ENCODE results near the gene TOM1L1.

TOM1L1 gene

DNA sequence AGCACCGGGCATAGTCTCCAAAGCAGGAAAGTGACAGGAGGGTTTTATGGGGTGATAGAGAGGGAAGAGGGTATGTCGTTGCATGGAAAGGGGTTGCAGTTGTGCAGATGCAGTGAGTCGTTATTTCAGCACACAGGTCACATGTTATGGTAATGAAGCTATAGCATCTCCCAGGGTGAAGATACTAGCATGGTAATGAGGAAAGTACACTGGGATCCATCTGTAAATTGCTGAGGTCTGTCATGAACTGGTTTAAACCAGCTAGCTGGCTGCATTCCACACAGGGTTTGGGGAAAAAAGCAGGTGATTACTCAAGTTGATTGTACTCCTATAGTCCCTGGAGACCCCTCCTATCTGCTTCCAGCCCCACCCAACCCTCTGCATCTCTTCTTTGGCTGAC is 56.1 kb downstream of the TOM1L1 start:
- TF ChIP-seq, protein P1, sequence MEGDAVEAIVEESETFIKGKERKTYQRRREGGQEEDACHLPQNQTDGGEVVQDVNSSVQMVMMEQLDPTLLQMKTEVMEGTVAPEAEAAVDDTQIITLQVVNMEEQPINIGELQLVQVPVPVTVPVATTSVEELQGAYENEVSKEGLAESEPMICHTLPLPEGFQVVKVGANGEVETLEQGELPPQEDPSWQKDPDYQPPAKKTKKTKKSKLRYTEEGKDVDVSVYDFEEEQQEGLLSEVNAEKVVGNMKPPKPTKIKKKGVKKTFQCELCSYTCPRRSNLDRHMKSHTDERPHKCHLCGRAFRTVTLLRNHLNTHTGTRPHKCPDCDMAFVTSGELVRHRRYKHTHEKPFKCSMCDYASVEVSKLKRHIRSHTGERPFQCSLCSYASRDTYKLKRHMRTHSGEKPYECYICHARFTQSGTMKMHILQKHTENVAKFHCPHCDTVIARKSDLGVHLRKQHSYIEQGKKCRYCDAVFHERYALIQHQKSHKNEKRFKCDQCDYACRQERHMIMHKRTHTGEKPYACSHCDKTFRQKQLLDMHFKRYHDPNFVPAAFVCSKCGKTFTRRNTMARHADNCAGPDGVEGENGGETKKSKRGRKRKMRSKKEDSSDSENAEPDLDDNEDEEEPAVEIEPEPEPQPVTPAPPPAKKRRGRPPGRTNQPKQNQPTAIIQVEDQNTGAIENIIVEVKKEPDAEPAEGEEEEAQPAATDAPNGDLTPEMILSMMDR (conservative IDR thresholded peaks at IDR 0.05; ENCODE audit: low read length) = no peak
- no peak overlapping the region for H3K4me3 ChIP-seq (ENCODE audit: low read length)
- DNase-seq (ENCODE audit: low read depth) = no peak

DNA sequence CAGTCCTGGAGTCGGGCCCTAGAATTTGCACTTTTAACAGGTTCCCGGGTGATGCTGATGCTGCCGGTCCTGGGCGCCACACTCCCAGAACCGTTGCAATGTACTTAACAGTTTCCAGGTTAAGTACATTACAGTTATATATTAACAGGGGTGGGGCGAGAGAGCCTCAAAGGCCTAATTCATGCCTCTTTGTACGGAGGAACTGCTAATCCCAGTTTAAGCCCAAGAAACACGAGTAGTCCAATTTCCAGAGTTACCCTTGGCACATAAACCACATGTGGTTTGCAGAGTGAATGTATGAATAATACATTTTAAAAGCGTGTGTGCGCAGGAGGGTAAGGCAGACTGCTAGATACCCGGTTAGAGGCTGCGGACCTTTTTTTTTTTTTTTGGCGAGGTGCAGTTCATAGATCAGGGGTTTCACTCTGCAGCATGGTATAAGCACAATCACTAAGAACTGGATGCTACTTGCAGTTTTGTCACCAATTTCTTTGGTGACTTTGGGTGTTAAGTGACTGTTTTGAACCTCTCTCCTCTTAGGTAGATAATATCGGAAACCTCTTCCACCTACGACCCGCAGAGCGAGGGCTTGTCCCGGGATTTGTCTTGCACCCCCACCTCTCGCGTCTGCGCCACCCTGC is 67.1 kb downstream of the TOM1L1 start:
- TF ChIP-seq, protein P1 (conservative IDR thresholded peaks at IDR 0.05; ENCODE audit: low read length) = no peak; the same call in 1 of the 2 replicates
- H3K4me3 ChIP-seq (ENCODE audit: low read length) = peak overlapping the region; percentile 94
- DNase-seq (ENCODE audit: low read depth) = peak; percentile 26

DNA sequence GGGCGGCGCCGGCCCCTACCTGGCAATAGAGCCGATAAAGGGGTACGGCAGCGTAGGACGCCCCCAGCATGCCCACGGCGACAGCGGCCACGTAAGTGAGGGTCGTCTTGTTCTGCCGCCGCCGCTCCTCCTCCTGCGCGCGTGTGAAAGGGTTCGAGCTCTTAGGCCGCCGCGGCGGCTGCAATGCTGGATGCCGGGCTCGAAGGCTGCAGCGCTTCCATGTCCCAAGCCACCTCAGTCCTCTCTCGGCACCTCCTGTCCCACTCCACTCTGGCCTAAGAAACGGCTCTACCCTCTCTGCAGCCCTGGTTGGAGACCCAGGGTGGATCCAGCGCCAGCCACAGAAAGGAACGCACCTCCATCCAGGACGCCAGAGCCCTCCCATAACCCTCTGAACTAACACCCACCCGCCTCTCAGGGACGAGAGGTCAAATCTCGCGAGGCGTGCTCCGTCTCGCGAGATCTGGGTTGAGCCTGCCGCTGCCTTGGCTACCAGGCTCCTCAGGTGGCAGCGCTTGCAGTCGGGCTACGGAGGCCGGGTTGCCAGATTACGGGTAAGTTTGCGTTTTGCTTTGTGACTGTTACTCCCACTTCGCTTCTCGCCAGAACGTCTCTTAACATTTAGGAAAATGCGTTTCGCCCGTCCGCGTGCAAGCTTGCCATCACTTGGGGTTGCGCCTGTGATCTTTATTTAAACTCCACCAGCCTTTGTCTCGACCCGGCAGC is 67.8 kb downstream of the TOM1L1 start, which contains the start of the genes COX11 and STXBP4:
Gene COX11 (minus strand): TSS at position 393 of the 726 bp plus-strand sequence. CDS start 8 bp downstream, at position 385.
Gene STXBP4 (plus strand): TSS at position 504 of the 726 bp plus-strand sequence. CDS start 17,455 bp downstream, outside the sequence.
- DNase-seq (ENCODE audit: low read depth) = peak; percentile 95
- TF ChIP-seq, protein P1 (conservative IDR thresholded peaks at IDR 0.05; ENCODE audit: low read length) = peak; percentile 42; the same call in 1 of the 2 replicates
- peak within 1 kb of the TSS; percentile 94 for H3K4me3 ChIP-seq (ENCODE audit: low read length)

DNA sequence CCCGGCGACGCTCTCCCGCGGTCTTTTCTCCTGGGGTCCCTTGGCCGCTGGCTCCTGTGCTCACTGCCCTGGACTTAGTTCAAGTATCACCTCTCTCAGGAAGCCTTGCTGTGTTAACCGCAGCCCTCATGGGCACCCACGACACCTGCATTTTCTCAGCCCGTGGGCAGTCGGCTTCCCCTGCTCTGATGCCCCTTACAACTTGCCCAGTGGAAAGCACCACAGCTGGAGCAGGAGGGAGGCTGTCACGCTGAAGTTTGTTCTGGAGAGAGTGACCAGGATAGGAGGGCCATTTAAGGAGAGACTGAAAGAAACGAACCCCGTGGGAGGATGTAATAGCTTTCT is 68.3 kb downstream of the TOM1L1 start:
- TF ChIP-seq, protein P1 (conservative IDR thresholded peaks at IDR 0.05; ENCODE audit: low read length) = no peak
- H3K4me3 ChIP-seq (ENCODE audit: low read length) = peak overlapping the region; percentile 94
- peak; percentile 40 for DNase-seq (ENCODE audit: low read depth)

DNA sequence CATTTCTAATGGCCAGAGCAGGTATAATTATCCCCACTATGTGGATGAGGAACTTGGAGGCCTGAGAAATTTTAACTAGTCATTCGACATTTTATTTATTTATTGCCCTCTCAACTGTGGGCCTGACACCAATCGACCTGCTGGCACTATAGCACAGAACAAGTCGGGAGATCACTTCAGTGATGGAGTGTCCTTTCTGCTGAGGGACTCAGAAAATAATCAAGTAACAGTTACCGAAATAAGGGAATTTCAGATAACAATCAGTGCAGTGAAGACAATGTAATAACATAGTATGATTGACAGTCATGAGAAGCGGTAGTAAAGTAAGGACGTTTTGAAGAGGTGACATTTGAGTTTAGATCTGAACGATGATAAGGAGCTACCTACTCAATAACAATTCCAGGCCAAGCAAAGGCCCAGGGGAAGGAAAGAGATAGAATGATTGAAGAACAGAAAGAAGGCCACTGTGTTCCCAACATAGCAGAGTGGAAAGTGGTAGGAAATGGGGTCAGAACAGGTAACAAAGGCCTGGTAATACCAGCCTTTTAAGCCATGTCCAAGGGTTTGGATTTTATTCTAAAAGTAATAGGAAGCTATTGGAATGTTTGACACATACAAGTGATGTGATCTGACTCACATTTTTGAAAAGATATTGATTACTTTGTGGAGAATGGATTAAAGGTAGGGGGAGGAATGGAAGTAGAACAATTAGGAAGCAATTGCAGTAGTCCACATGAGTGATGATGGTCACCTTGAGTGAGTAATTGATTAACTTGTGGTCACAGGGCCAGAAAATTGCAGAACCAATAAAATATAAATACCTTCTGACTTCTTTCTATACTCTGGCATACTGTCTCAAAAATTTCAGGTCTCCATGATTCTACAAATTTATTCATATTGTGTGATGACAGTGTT is 69.3 kb downstream of the TOM1L1 start:
- peak overlapping the region; percentile 94 for H3K4me3 ChIP-seq (ENCODE audit: low read length)
- DNase-seq (ENCODE audit: low read depth) = no peak
- TF ChIP-seq, protein P1 (conservative IDR thresholded peaks at IDR 0.05; ENCODE audit: low read length) = no peak

DNA sequence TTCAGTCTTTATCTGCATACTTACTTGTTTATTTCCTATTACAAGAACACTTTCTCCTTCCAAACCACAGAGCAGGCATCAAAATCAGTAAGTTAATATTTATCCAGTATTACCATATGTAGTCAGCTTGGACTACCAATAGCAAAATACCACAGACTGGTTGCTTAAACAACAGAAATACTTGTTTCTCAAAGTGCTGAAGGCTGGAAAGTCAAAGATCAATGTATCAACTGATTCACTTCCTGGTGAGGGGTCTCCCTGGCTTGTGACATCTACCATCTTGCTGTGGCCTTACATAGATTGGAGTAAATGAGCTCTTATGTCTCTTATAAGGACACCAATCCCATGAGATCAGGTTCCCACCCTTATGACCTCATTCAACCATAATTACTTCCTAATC is 70.5 kb downstream of the TOM1L1 start:
- TF ChIP-seq, protein P1 (conservative IDR thresholded peaks at IDR 0.05; ENCODE audit: low read length) = no peak
- H3K4me3 ChIP-seq (ENCODE audit: low read length) = no peak overlapping the region
- DNase-seq (ENCODE audit: low read depth) = no peak

Data from AG10803 (cell line).